K562 (cell line): ENCODE data around the gene TMEM120A. TPM values are rescaled to one million over a fixed set of nuclear protein-coding genes. Genes with fewer than 3 reads are reported as not detected.

ENCODE experiments used
- ATAC-seq: fragments of 200-7000 bp; cut with Tn5 transposase; 3 replicates; pipeline ENCODE4 v1.9.1; 2020; ENCODE audit warnings: moderate library complexity
- BruUV-seq: library from RNA; stranded (reverse); fragments of 400-500 nt; replicated peaks from 2 replicates; lab custom pipeline; 2021; lab: Mats Ljungman, UMichigan
- CTCF ChIA-PET: fragments of 300-600 bp; formaldehyde crosslinking; extraction: SDS; loops from one replicate; lab custom pipeline; 2021; ENCODE audit warnings: low intra/inter-chr PET ratio; lab: Yijun Ruan, JAX
- POLR2A ChIA-PET: fragments of 300-600, 350-650 bp; sonication (Branson Sonifier 250); formaldehyde crosslinking; extraction: SDS; loops from one replicate; lab custom pipeline; 2021; ENCODE audit warnings: antibody characterized with exemption, inconsistent platforms; lab: Yijun Ruan, JAX
- DNase-seq, 4 experiments: peaks; one replicate each; pipeline versions ENCODE4 v3.0.0 to v3.0.0-alpha.2; 2011 to 2018; ENCODE audit warnings: low spot score in 3 of 4, mixed read lengths in 3 of 4; ENCODE audit errors: extremely low read depth in 1 of 4
- FAIRE-seq: peaks from 2 replicates; lab custom pipeline; 2011; peaks lifted over from hg19 to GRCh38; lab: Jason Lieb, UNC
- H2AFZ ChIP-seq: 2 replicates; pipeline ENCODE4 v1.6.0; 2011; ENCODE audit warnings: low read depth, low read length, control low read depth, inconsistent platforms
- H3K27ac ChIP-seq: fragments of 200-600 bp; 3 replicates; pipeline ENCODE4 v1.8.0; 2011; ENCODE audit warnings: low read depth, mild to moderate bottlenecking, control low read depth, inconsistent platforms, low read length, moderate library complexity, mixed read lengths; ENCODE audit errors: extremely low read depth
- H3K27me3 ChIP-seq, 2 experiments: fragments of 300-600 bp in 1 of 2; 2 replicates in 1 of 2; 3 replicates in 1 of 2; pipeline versions ENCODE4 v1.6.0 to v1.8.0; 2011; ENCODE audit warnings: inconsistent platforms in 2 of 2, low read length in 2 of 2, mild to moderate bottlenecking in 1 of 2, mixed read lengths in 1 of 2, moderate library complexity in 1 of 2; ENCODE audit not compliant: control insufficient read depth in 2 of 2, insufficient read depth in 2 of 2
- H3K36me3 ChIP-seq: fragments of 300-600 bp; 3 replicates; pipeline ENCODE4 v1.8.0; 2011; ENCODE audit warnings: mild to moderate bottlenecking, low read length, inconsistent platforms; ENCODE audit not compliant: control insufficient read depth, insufficient read depth
- H3K4me1 ChIP-seq, 2 experiments: fragments of 200-600 bp in 1 of 2; replicated peaks in 1 of 2; 2 replicates in 1 of 2; 3 replicates in 1 of 2; pipeline versions ENCODE4 v1.5.1 to v1.8.0; 2011; ENCODE audit warnings: inconsistent platforms in 2 of 2, low read length in 2 of 2, mild to moderate bottlenecking in 1 of 2, mixed read lengths in 1 of 2, moderate library complexity in 1 of 2; ENCODE audit not compliant: control insufficient read depth in 2 of 2, insufficient read depth in 2 of 2
- H3K4me2 ChIP-seq: 2 replicates; pipeline ENCODE4 v1.6.1; 2011; ENCODE audit warnings: low read length, control low read depth, inconsistent platforms, mixed read lengths; ENCODE audit not compliant: insufficient read depth
- H3K4me3 ChIP-seq: fragments of 200-600 bp; sonication (generic), shearing (Covaris generic); 2 replicates; pipeline ENCODE4 v1.5.1; 2016; ENCODE audit warnings: control low read depth, inconsistent platforms
- H3K79me2 ChIP-seq: fragments of 200-600 bp; 3 replicates; pipeline ENCODE4 v1.8.0; 2011; ENCODE audit warnings: low read length, inconsistent platforms; ENCODE audit not compliant: control insufficient read depth, insufficient read depth
- H3K9ac ChIP-seq, 2 experiments: 2 replicates each; pipeline versions ENCODE4 v1.6.0 to v1.6.1; 2011; ENCODE audit warnings: low read depth in 2 of 2, low read length in 2 of 2, control low read depth in 1 of 2, inconsistent platforms in 1 of 2, mild to moderate bottlenecking in 1 of 2, mixed read lengths in 1 of 2; ENCODE audit not compliant: insufficient read depth in 1 of 2
- H3K9me1 ChIP-seq: one replicate; pipeline ENCODE4 v1.6.0; 2011; ENCODE audit warnings: inconsistent platforms, mild to moderate bottlenecking, low read length, moderate library complexity; ENCODE audit not compliant: control insufficient read depth, insufficient read depth
- H3K9me3 ChIP-seq: replicated peaks from 2 replicates; pipeline ENCODE4 v1.5.1; 2011; ENCODE audit warnings: low read depth, low read length, inconsistent platforms; ENCODE audit not compliant: control insufficient read depth, insufficient read depth
- H4K20me1 ChIP-seq: replicated peaks from 2 replicates; pipeline ENCODE4 v1.6.1; 2011; ENCODE audit warnings: low read length, inconsistent platforms, mixed read lengths; ENCODE audit not compliant: control insufficient read depth, insufficient read depth
- NR2C1 ChIP-seq, 2 experiments: fragments of 450-650 bp; IDR thresholded peaks; 2 replicates each; pipeline ENCODE4 v1.6.1; 2017; ENCODE audit warnings: mild to moderate bottlenecking in 2 of 2, antibody characterized with exemption in 1 of 2, inconsistent platforms in 1 of 2, missing compliant biosample characterization in 1 of 2, missing genetic modification characterization in 1 of 2
- NR2C2 ChIP-seq, 2 experiments: fragments of 200-800 bp in 1 of 2; sonication (Bioruptor generic) in 1 of 2; sonication (generic) in 1 of 2; formaldehyde crosslinking in 1 of 2; IDR thresholded peaks; 2 replicates each; pipeline versions ENCODE4 v1.6.1 to v1.8.0; 2016 to 2022; ENCODE audit warnings: mild to moderate bottlenecking in 1 of 2, missing compliant biosample characterization in 1 of 2, missing genetic modification characterization in 1 of 2, missing genetic modification reagents in 1 of 2
- POLR2B ChIP-seq: fragments of 450-650 bp; IDR thresholded peaks from 2 replicates; pipeline ENCODE4 v1.6.1; 2018; ENCODE audit warnings: low read depth; ENCODE audit not compliant: partially characterized antibody
- ZNF174 ChIP-seq: fragments of 250-450 bp; sonication (Bioruptor Pico); IDR thresholded peaks from 2 replicates; pipeline ENCODE4 v1.4.0; 2020; ENCODE audit warnings: mild to moderate bottlenecking
- WGBS: fragments of 100-300 bp; shearing (Covaris generic); methylation state at CpG from one replicate; pipeline ENCODE4 v1.1.6; 2016; ENCODE audit warnings: low coverage, mixed read lengths; ENCODE audit not compliant: insufficient coverage; ENCODE audit errors: missing lambda C conversion rate; 5-methylcytosine and 5-hydroxymethylcytosine counted together
- in situ Hi-C: fragments of 300-500 bp; cut with MboI; formaldehyde crosslinking; loops from 4 replicates; pipeline ENCODE4 v1.15.0; 2018; ENCODE audit warnings: inconsistent platforms, mixed read lengths
- intact Hi-C: fragments of 100-400 bp; cut with micrococcal nuclease; formaldehyde crosslinking; loops from 2 replicates; pipeline ENCODE4 v1.14.2; 2022
- polyA plus RNA-seq, 8 experiments: library from polyadenylated mRNA; depleted of rRNA in 4 of 8; stranded (reverse) in 5 of 8; unstranded in 3 of 8; fragments of >200 nt; fragmentation: Nextera tagmentation in 2 of 8; fragmentation: Illumina TruSeq in 1 of 8; extraction: Ambion mirVana in 2 of 8; extraction: Trizol in 1 of 8; gene quantifications; 2 replicates each; pipeline versions ENCODE4 v1.2.1 to v1.2.3, GENCODE V29; 2011 to 2014; ENCODE audit warnings: inconsistent platforms in 1 of 8, missing spikeins in 1 of 8
- total RNA-seq, 7 experiments: library from RNA; depleted of rRNA in 6 of 7; stranded (reverse); fragments of >200 nt in 6 of 7; fragmentation: Illumina TruSeq in 2 of 7; extraction: Trizol in 2 of 7; gene quantifications; 2 replicates each; pipeline versions ENCODE4 v1.2.1 to v1.2.3, GENCODE V29; 2011 to 2021; ENCODE audit warnings: low replicate concordance in 1 of 7

TMEM120A gene
- total and polyA plus RNA-seq, 9 of the 15 experiments (the other 6 are each of a cell fraction or from before 2014, with no cell fraction given) = 2.3 to 90.2 (median 22.9) TPM

- Histone ChIP-seq H3K9ac (peak overlapping the region in 1 of 2 experiments; percentile 69; a peak in 2 of 4 replicates), H4K20me1 (no peaks in the 10 kb centered on the region), H3K79me2 (no peaks in the 10 kb centered on the region), H3K27ac (no peak overlapping the region), H3K36me3 (peaks cover 51% of the 10 kb centered on the region; the same call in 2 of the 3 replicates), H3K9me3 (no peaks in the 10 kb centered on the region), H3K9me1 (peaks cover 2% of the 10 kb centered on the region), H3K27me3 (no peaks in the 10 kb centered on the region), H3K4me2 (no peak overlapping the region), H3K4me3 (no peak overlapping the region), H2AFZ (no peak overlapping the region), H3K4me1 (peaks cover 0 to 19% of the 10 kb centered on the region in 2 experiments; a peak in 1 of 5 replicates)
- intact Hi-C loops (no loop called here), in situ Hi-C loops (no loop called here)
- ChIA-PET POLR2A (no interaction called here), CTCF (no interaction called here)
- WGBS = 74% methylated on average over 9 of the region's 9 CpGs
- DNase-seq (no peak), FAIRE-seq (no peak), ATAC-seq (no peak)
- no TSS peak for BruUV-seq
- TF ChIP-seq NR2C1 (IDR thresholded peaks at IDR 0.05) (peak; percentile 56; the same call in 1 of the 2 replicates), NR2C1 (tag; IDR thresholded peaks at IDR 0.05) (peak; percentile 66; the same call in 1 of the 2 replicates), NR2C2 (CRISPR knock-in tag; IDR thresholded peaks at IDR 0.05) (no peak), NR2C2 (tag; IDR thresholded peaks at IDR 0.05) (peak; percentile 32; the same call in 1 of the 2 replicates), POLR2B (no peak), ZNF174 (CRISPR knock-in tag) (no peak)
- TF ChIP-seq, all 486 proteins: peak for 2
Measured at GRCh38 chr7:75963381-75963995, 30.9 kb downstream of the TMEM120A start.
